Measurements from ENCODE around the gene ZNF281. TPM values are rescaled to one million over a fixed set of nuclear protein-coding genes. Genes with fewer than 3 reads are reported as not detected.

Gene ZNF281
- total RNA-seq, 6 donors from 2014 or later, result 11.4 to 26.8 (median 16.6) TPM

DNA sequence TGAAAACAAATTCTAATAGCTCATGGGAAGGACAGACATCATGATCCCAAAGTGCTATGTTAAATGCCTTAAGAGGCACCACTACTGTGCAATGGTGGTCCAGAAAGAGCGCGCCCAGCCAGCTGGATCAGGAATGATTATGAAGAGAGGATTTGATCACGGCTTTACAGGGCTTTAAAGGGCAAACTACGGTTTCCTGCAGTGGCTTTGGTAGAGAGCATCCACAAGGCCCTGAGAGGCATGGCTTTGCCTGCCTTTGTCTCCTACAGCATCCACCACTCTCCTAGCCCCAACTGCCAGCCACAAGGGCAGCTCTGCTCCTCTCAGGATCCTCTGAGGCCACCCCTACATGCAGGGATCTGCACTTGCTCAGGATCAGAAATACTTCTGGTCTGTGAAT, 40.7 kb downstream of the ZNF281 start:
- Histone ChIP-seq H3K36me3 (no peaks in the 10 kb centered on the region), H3K9me3 (no peaks in the 10 kb centered on the region), H3K27ac (no peak overlapping the region), H3K4me3 (no peak overlapping the region), H3K27me3 (no peaks in the 10 kb centered on the region), H3K4me1 (peaks cover 5 to 10% (median 8%) of the 10 kb centered on the region in 4 donors)
- TF ChIP-seq EP300 (IDR thresholded peaks at IDR 0.05), result no peak
- TF ChIP-seq, protein P1, sequence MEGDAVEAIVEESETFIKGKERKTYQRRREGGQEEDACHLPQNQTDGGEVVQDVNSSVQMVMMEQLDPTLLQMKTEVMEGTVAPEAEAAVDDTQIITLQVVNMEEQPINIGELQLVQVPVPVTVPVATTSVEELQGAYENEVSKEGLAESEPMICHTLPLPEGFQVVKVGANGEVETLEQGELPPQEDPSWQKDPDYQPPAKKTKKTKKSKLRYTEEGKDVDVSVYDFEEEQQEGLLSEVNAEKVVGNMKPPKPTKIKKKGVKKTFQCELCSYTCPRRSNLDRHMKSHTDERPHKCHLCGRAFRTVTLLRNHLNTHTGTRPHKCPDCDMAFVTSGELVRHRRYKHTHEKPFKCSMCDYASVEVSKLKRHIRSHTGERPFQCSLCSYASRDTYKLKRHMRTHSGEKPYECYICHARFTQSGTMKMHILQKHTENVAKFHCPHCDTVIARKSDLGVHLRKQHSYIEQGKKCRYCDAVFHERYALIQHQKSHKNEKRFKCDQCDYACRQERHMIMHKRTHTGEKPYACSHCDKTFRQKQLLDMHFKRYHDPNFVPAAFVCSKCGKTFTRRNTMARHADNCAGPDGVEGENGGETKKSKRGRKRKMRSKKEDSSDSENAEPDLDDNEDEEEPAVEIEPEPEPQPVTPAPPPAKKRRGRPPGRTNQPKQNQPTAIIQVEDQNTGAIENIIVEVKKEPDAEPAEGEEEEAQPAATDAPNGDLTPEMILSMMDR (IDR thresholded peaks at IDR 0.05), result no peak
- DNase-seq (no peak), ATAC-seq (ENCODE audit: low FRiP score in 2 of 2) (no peak)
- 91 to 97% methylated on average over 4 of the region's 4 CpGs for WGBS, 2 donors

DNA sequence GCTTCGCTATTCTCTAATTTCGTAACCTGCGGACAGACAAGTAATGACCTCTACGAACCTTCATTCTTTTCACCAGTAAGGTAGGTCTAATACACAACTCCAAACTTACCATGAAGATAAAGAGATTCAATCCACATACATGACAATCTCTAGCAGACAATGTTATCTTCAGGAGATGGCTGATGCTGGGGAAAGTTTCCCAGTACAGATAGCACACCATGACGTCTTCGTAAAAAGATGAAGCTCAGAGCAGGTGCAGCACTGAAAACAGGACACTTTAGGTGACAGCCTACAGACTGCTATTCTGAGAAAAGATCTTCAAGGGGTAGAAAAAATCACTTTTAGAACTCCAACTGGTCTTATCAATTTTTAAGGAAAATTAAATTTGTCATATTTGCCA, 41.3 kb downstream of the ZNF281 start:
- DNase-seq (no peak), ATAC-seq (ENCODE audit: low FRiP score in 2 of 2) (no peak)
- H3K36me3 ChIP-seq, result no peaks in the 10 kb centered on the region
- H3K4me3 ChIP-seq, result no peak overlapping the region
- peaks cover 4 to 14% (median 12%) of the 10 kb centered on the region in 4 donors for H3K4me1 ChIP-seq
- H3K9me3 ChIP-seq, result no peaks in the 10 kb centered on the region
- 69 to 83% methylated on average over 6 of the region's 6 CpGs for WGBS, 2 donors
- peak overlapping the region in 1 of 4 donors; percentile 36 for H3K27ac ChIP-seq
- no peaks in the 10 kb centered on the region for H3K27me3 ChIP-seq
- TF ChIP-seq EP300 (IDR thresholded peaks at IDR 0.05) (no peak), POLR2AphosphoS5 (IDR thresholded peaks at IDR 0.05) (no peak), POLR2A (IDR thresholded peaks at IDR 0.05) (no peak)
- TF ChIP-seq, protein P1 (IDR thresholded peaks at IDR 0.05), result no peak

DNA sequence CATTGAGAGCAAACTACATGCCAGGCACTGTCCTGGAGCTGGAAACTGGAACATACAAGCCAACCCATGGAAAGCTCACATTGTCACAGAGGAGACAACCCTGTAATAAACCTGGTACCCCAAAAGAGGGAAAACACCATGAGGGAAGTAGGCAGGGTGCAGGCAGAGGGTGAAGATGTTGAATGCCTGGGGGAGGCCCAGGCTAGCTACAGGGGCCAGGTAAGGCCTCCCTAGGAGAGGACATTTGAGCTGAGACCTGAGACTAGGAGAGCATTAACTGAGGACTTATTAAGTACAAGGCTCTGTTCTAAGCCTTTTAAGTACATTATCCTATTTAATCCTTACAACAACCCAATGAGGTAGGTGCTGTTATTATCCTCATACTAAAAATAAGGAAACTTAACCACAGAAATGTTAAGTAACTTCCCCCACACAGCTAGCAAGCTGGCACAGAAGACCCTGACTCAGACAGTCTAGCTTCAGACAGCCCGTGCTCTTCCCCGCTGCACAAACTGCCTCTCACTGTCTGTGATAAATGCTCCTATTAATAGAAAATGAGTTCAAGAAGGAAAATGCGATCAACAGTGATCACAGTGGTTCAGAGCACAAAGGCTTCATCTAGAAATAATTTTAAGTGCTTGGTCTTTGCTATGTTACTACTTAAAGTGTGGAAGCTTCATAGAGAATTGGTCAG, 41.8 kb downstream of the ZNF281 start:
- no peaks in the 10 kb centered on the region for H3K36me3 ChIP-seq
- peak in 1 of 2 donors; percentile 43 for DNase-seq
- peak in 1 of 2 donors; percentile 24 for ATAC-seq (ENCODE audit: low FRiP score in 2 of 2)
- H3K4me3 ChIP-seq, result no peak overlapping the region
- TF ChIP-seq POLR2AphosphoS5 (IDR thresholded peaks at IDR 0.05), result no peak
- TF ChIP-seq, protein P1 (IDR thresholded peaks at IDR 0.05), result no peak
- TF ChIP-seq POLR2A (IDR thresholded peaks at IDR 0.05), result peak in 1 of 4 donors; percentile 40
- TF ChIP-seq EP300 (IDR thresholded peaks at IDR 0.05), result no peak
- H3K9me3 ChIP-seq, result no peaks in the 10 kb centered on the region
- H3K27ac ChIP-seq, result peak overlapping the region in 3 of 4 donors; percentile 19 to 49 (median 38)
- H3K4me1 ChIP-seq, result peaks cover 10 to 20% (median 14%) of the 10 kb centered on the region in 4 donors
- no peaks in the 10 kb centered on the region for H3K27me3 ChIP-seq
- 65 to 68% methylated on average over 3 of the region's 3 CpGs for WGBS, 2 donors

DNA sequence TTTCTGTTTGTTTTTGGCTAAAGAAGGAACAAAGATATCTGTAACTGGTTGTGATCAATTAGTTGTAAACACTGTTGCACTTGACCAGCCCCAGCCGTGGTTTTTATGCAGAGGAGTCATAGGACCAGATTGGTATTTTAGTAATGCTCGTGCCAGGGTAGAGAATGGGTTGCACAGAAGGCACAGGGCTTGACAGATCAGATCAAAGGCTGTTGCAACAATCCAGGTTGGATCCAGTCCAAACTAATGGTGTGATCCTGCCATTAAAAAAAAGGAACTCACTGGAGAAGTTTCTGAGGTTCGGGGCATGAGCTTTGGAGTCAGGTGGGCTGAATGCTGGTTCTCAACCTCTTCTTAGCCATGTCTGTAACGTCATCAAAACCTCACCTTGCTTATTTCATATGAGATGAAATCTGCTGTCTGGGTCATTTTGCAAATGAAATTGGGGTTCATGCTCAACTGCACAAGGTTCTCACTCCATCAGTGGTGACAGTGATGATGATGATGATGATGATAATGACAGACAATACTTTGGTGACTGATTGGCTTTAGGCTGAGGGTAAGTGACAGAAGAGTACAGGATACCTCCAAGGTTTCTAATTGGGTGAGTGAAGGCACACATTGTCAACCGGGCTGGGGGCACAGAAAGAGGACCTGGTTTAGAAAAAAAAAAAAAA, 43.1 kb downstream of the ZNF281 start:
- H3K4me1 ChIP-seq, result peaks cover 11 to 30% (median 22%) of the 10 kb centered on the region in 4 donors
- H3K9me3 ChIP-seq, result no peaks in the 10 kb centered on the region
- no peak for ATAC-seq (ENCODE audit: low FRiP score in 2 of 2)
- no peaks in the 10 kb centered on the region for H3K36me3 ChIP-seq
- peak in 1 of 2 donors; percentile 40 for DNase-seq
- no peaks in the 10 kb centered on the region for H3K27me3 ChIP-seq
- H3K4me3 ChIP-seq, result no peak overlapping the region
- no peak overlapping the region for H3K27ac ChIP-seq
- WGBS, 2 donors, result 57 to 77% methylated on average over 5 of the region's 5 CpGs
- TF ChIP-seq POLR2A (IDR thresholded peaks at IDR 0.05), result no peak
- TF ChIP-seq POLR2AphosphoS5 (IDR thresholded peaks at IDR 0.05), result no peak
- TF ChIP-seq EP300 (IDR thresholded peaks at IDR 0.05), result no peak
- TF ChIP-seq, protein P1 (IDR thresholded peaks at IDR 0.05), result no peak
